DND-41 (cell line): ENCODE measurements around the gene ITIH1.

ENCODE experiments used
- ATAC-seq: fragments of 200-7000 bp; cut with Tn5 transposase; 3 replicates; pipeline ENCODE4 v1.9.1; 2021; ENCODE audit warnings: low read depth; ENCODE audit not compliant: insufficient read depth
- DNase-seq: peaks from one replicate; pipeline ENCODE4 v3.0.0-alpha.2; 2020
- H2AFZ ChIP-seq: 2 replicates; pipeline ENCODE4 v1.6.0; 2012; ENCODE audit warnings: low read depth, low read length
- H3K27ac ChIP-seq: 2 replicates; pipeline ENCODE4 v1.5.1; 2012; ENCODE audit warnings: low read length, inconsistent platforms
- H3K27me3 ChIP-seq: fragments of 200-600 bp; sonication (generic); 2 replicates; pipeline ENCODE4 v1.6.0; 2012; ENCODE audit warnings: low read length, mild to moderate bottlenecking, inconsistent platforms; ENCODE audit not compliant: insufficient read depth, poor library complexity
- H3K36me3 ChIP-seq: 2 replicates; pipeline ENCODE4 v1.5.1; 2012; ENCODE audit warnings: low read length, inconsistent platforms; ENCODE audit not compliant: insufficient read depth
- H3K4me1 ChIP-seq: 2 replicates; pipeline ENCODE4 v1.5.1; 2012; ENCODE audit warnings: mild to moderate bottlenecking, low read length; ENCODE audit not compliant: insufficient read depth
- H3K4me2 ChIP-seq: 2 replicates; pipeline ENCODE4 v1.6.0; 2012; ENCODE audit warnings: mild to moderate bottlenecking, moderate library complexity, low read length, inconsistent platforms; ENCODE audit not compliant: insufficient read depth
- H3K4me3 ChIP-seq, 2 experiments: fragments of 200-600 bp in 1 of 2; shearing (Covaris generic) in 1 of 2; 2 replicates each; pipeline ENCODE4 v1.5.1; 2012 to 2016; ENCODE audit warnings: inconsistent platforms in 2 of 2, low read length in 2 of 2, mild to moderate bottlenecking in 2 of 2, low read depth in 1 of 2, moderate library complexity in 1 of 2
- H3K79me2 ChIP-seq: 2 replicates; pipeline ENCODE4 v1.6.0; 2012; ENCODE audit warnings: low read length, inconsistent platforms; ENCODE audit not compliant: insufficient read depth
- H3K9ac ChIP-seq: 2 replicates; pipeline ENCODE4 v1.6.0; 2012; ENCODE audit warnings: low read depth, mild to moderate bottlenecking, inconsistent platforms, low read length, moderate library complexity
- H3K9me3 ChIP-seq: 2 replicates; pipeline ENCODE4 v1.5.1; 2012; ENCODE audit warnings: low read length, moderate library complexity, mild to moderate bottlenecking, inconsistent platforms; ENCODE audit not compliant: insufficient read depth, severe bottlenecking
- H4K20me1 ChIP-seq: 2 replicates; pipeline ENCODE4 v1.6.0; 2012; ENCODE audit warnings: low read length; ENCODE audit not compliant: insufficient read depth
- CTCF ChIP-seq: IDR thresholded peaks from 2 replicates; pipeline ENCODE4 v1.5.1; 2012; ENCODE audit warnings: borderline replicate concordance, low read length, moderate library complexity, mild to moderate bottlenecking; ENCODE audit not compliant: poor library complexity, severe bottlenecking; ENCODE audit errors: extremely low read depth
- EZH2 ChIP-seq: IDR thresholded peaks from 3 replicates; pipeline ENCODE4 v1.6.1; 2012; ENCODE audit warnings: borderline replicate concordance, low read depth, mild to moderate bottlenecking, moderate library complexity, low read length, inconsistent platforms; ENCODE audit not compliant: severe bottlenecking

The ITIH1 gene

GRCh38 chr3:52787246-52787645, 9.8 kb downstream of the ITIH1 start:
- Histone ChIP-seq H3K4me2 (no peak overlapping the region), H3K9me3 (no peaks in the 10 kb centered on the region), H4K20me1 (no peaks in the 10 kb centered on the region), H3K36me3 (no peaks in the 10 kb centered on the region), H3K4me3 (no peak overlapping the region), H3K4me1 (no peaks in the 10 kb centered on the region), H3K9ac (no peak overlapping the region), H2AFZ (no peak overlapping the region), H3K27ac (no peak overlapping the region), H3K79me2 (no peaks in the 10 kb centered on the region), H3K27me3 (no peaks in the 10 kb centered on the region)
- ATAC-seq: no peak
- no peak for TF ChIP-seq EZH2
- TF ChIP-seq CTCF: no peak
- no peak for DNase-seq

GRCh38 chr3:52787672-52788625, 10.6 kb downstream of the ITIH1 start:
- DNase-seq (no peak), ATAC-seq (no peak)
- Histone ChIP-seq H2AFZ (no peak overlapping the region), H3K9me3 (no peaks in the 10 kb centered on the region), H3K4me2 (no peak overlapping the region), H4K20me1 (no peaks in the 10 kb centered on the region), H3K27ac (no peak overlapping the region), H3K4me1 (no peaks in the 10 kb centered on the region), H3K36me3 (no peaks in the 10 kb centered on the region), H3K79me2 (no peaks in the 10 kb centered on the region), H3K4me3 (no peak overlapping the region), H3K9ac (no peak overlapping the region), H3K27me3 (no peaks in the 10 kb centered on the region)
- no peak for TF ChIP-seq EZH2
- no peak for TF ChIP-seq CTCF

- no peaks in the 10 kb centered on the region for H3K9me3 ChIP-seq
- H3K4me3 ChIP-seq: no peak overlapping the region
- H3K27me3 ChIP-seq: no peaks in the 10 kb centered on the region
- no peaks in the 10 kb centered on the region for H3K79me2 ChIP-seq
- no peaks in the 10 kb centered on the region for H3K4me1 ChIP-seq
- H4K20me1 ChIP-seq: no peaks in the 10 kb centered on the region
- H3K9ac ChIP-seq: no peak overlapping the region
- H2AFZ ChIP-seq: no peak overlapping the region
- H3K36me3 ChIP-seq: no peaks in the 10 kb centered on the region
- no peak for TF ChIP-seq CTCF
- no peak for TF ChIP-seq EZH2
- H3K27ac ChIP-seq: no peak overlapping the region
- DNase-seq: no peak
- ATAC-seq: no peak
- no peak overlapping the region for H3K4me2 ChIP-seq
These were observed 11.7 kb downstream of the ITIH1 start for GRCh38 chr3:52788890-52789745.
